Measurements from ENCODE around the gene CHST10. TPM values are rescaled to one million over a fixed set of nuclear protein-coding genes. Genes with fewer than 3 reads are reported as not detected.
A peak's percentile ranks its signal among the peaks of the same experiment; 100 is the strongest.

CHST10 gene
- polyA plus RNA-seq, 1 donor from 2014 or later = 11.1 TPM

DNA sequence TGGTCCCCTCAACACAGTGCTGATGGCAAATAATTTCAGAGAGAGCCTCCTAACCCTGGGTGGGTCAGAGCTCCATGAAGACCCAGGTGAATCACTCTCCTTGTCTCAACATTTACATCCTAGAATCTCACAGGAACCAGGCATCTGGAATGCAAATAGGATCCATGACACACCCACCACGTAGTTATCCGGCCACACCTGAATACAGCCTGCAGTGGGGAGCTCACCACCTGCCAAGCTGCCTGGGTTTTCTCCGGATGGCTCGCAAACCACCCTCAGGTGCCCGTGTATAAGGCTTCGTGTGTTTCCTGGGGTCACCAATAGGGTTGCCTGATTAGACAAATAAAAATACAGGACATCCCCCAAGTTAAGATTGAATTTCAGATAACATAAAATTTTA, 9.9 kb downstream of the CHST10 start:
- no peak overlapping the region for H3K27ac Mint-ChIP-seq
- H3K9me3 Mint-ChIP-seq = no peaks in the 10 kb centered on the region
- H3K36me3 Mint-ChIP-seq = peaks cover 5% of the 10 kb centered on the region
- no peaks in the 10 kb centered on the region for H3K4me1 Mint-ChIP-seq
- H3K4me3 Mint-ChIP-seq = no peak overlapping the region
- no peaks in the 10 kb centered on the region for H3K27me3 Mint-ChIP-seq

DNA sequence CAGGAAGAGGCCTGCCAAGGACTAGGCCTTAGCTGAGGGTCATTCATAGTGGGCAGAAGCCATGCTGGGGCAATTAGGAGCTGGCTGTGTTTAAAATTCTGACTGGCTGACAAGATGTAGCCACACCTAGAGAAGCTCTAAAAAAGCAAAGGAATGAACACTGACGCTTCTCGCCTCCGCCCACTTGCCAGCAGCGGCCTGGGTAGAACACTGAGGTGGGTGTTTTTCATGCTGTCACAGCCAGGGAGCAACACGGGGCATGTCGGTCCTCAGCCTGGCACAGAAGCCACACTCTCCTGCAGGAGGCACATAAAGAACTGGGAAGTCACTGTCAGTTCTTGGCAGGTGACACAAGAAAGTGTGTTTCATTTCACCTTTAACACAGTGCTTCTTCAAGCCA, 10.4 kb downstream of the CHST10 start:
- Mint-ChIP-seq H3K4me1 (no peaks in the 10 kb centered on the region), H3K27me3 (no peaks in the 10 kb centered on the region), H3K9me3 (no peaks in the 10 kb centered on the region), H3K36me3 (peaks cover 6% of the 10 kb centered on the region), H3K27ac (no peak overlapping the region), H3K4me3 (no peak overlapping the region)

DNA sequence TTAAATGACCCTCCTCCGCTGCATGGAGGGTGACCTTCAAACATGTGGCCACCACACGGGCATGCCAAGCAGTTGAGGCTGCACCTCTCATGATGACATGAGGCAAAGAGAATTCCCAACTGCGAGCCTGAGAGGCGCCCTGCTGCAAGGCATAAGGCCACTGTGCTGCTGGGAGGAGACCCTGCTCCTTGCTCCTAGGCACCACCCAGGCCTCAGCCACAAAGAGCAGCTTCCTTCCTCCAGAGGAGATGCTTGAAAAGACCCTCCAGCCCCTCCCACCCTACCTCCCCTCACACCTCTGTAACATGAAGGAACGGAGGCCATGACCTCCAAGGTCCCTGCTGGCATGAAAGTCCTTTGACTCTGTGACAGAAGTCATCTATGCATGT, 11.4 kb downstream of the CHST10 start:
- H3K27ac Mint-ChIP-seq = no peak overlapping the region

DNA sequence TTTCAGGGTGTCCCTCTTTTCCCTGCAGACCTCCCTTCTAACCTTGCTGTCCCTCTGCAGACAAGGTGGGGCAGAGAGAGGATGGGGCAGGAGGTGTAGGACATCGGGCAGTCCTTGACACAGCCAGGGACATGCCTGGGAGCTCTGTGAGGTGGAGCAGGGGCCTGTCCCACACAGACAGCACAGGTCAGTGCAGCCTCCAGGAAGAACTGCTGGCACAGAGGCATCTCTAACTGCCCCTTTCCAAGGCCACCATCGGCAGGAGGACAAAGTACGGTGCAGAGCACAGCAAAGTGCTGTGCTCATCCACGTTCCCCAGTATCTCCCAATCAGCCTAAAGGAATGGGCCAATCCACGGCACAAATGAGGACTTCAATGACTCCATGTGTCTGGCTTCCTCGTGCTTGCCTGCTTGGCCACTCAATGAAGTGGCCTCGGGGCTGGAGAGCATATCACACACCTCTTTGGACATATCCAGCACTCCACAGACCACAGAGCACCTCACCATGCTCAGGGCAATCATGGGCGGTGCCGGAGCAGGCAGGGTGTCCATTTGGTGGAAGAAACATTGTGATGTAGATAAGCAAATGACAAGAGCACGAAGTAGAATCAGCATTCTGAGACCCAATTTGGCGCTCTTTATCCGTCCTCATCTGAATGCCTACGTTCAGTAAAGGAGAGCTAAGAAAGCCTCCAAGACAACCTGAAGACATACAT, 11.9 kb downstream of the CHST10 start:
- peaks cover 9% of the 10 kb centered on the region for H3K36me3 Mint-ChIP-seq
- H3K4me3 Mint-ChIP-seq = no peak overlapping the region
- H3K27me3 Mint-ChIP-seq = no peaks in the 10 kb centered on the region
- no peak overlapping the region for H3K27ac Mint-ChIP-seq
- H3K4me1 Mint-ChIP-seq = no peaks in the 10 kb centered on the region
- H3K9me3 Mint-ChIP-seq = no peaks in the 10 kb centered on the region

More for the DNA sequence above, 11.4 kb downstream of the CHST10 start:
- H3K4me3 Mint-ChIP-seq = no peak overlapping the region
- H3K36me3 Mint-ChIP-seq = peaks cover 7% of the 10 kb centered on the region
- H3K27me3 Mint-ChIP-seq = no peaks in the 10 kb centered on the region
- H3K9me3 Mint-ChIP-seq = no peaks in the 10 kb centered on the region
- H3K4me1 Mint-ChIP-seq = no peaks in the 10 kb centered on the region

DNA sequence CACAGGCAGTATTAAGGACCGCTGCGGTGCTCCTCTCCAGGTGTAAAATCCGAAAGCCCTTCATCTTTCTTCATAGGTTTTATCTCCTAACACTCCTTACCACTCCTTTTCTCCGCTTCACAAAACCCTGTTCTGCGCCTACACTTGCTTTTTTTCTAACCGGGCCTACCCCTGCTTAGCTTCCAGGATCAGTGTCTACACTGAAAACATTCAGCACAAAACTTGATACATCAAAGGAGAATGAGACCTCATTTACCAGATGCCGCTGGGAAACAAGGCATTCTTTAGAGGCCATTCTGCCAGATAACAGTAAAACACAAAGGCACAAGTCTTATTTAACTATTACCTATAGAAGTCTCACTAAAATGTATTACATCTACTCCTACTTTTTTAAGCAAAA, 13.1 kb downstream of the CHST10 start:
- no peak overlapping the region for H3K4me3 Mint-ChIP-seq
- peaks cover 9% of the 10 kb centered on the region for H3K36me3 Mint-ChIP-seq
- H3K27me3 Mint-ChIP-seq = no peaks in the 10 kb centered on the region
- H3K4me1 Mint-ChIP-seq = no peaks in the 10 kb centered on the region
- no peaks in the 10 kb centered on the region for H3K9me3 Mint-ChIP-seq
- no peak overlapping the region for H3K27ac Mint-ChIP-seq

DNA sequence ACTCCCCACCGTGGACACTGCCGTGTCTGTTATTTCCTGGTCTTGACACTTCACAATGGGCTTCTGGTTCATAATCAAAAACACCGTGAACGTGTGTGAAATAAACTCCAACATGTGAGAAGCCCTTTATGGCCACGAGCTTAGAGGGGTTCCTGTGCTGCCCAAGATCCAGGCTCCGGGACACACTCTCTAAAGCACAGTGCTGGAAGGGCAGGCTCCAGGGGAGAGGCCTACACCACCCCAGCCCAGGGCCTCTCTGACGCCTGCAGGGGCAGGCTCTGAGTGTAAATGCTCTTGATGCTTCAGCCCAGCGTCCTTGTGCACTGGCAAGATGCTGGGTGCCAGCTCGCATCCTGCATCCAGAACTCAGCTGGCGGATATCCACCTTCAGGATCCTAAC, 13.7 kb downstream of the CHST10 start:
- H3K36me3 Mint-ChIP-seq = peaks cover 9% of the 10 kb centered on the region
- H3K4me1 Mint-ChIP-seq = no peaks in the 10 kb centered on the region
- H3K27me3 Mint-ChIP-seq = no peaks in the 10 kb centered on the region

DNA sequence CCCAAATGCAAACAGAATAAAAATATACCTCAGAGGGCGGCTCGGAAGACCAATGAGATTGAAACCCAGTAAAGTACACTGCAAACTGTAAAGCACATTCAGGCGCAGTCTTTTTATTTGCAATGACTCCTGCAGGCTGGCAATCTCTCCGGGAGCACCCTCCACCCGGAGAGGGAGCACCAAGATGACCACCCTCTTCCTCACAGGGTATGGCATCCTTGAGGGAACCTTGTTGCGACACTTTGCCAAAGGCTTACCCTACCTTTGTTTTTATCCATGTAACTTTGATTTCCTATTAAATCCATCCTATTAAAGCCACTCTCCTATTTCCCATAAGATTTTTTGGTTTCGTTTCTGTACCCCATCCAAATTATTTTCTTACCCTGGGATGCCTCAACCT, 16.2 kb downstream of the CHST10 start:
- H3K27ac Mint-ChIP-seq = no peak overlapping the region
- peaks cover 10% of the 10 kb centered on the region for H3K36me3 Mint-ChIP-seq
- no peaks in the 10 kb centered on the region for H3K27me3 Mint-ChIP-seq
- no peaks in the 10 kb centered on the region for H3K9me3 Mint-ChIP-seq
- no peak overlapping the region for H3K4me3 Mint-ChIP-seq
- H3K4me1 Mint-ChIP-seq = peaks cover 0 to under 1% (median 0%) of the 10 kb centered on the region in 3 donors

More for the DNA sequence above, 13.7 kb downstream of the CHST10 start:
- no peak overlapping the region for H3K27ac Mint-ChIP-seq
- H3K9me3 Mint-ChIP-seq = no peaks in the 10 kb centered on the region
- no peak overlapping the region for H3K4me3 Mint-ChIP-seq

DNA sequence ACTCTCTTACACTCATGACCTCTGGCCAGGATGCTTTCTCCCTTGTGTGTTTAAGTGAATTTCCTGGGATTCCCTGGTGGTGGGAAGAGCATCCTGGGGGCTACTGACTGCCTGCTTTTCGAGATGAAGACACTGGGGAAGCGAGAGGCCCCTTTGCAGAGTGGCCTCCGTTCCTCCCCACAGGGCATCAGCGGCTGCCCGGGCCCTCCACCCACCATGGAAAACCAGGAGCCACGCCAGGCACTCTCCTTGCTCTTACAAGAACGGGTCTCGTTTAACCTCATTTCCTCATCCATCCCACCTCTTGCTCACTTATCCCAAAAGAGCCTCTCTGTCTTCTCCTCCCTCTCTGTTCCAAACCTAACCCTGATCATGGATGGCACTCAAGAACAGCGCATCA, 17.8 kb downstream of the CHST10 start:
- H3K9me3 Mint-ChIP-seq = no peaks in the 10 kb centered on the region
- H3K4me3 Mint-ChIP-seq = no peak overlapping the region
- peaks cover 2% of the 10 kb centered on the region for H3K27me3 Mint-ChIP-seq
- H3K36me3 Mint-ChIP-seq = peaks cover 10% of the 10 kb centered on the region
- H3K4me1 Mint-ChIP-seq = peaks cover 9 to 14% (median 12%) of the 10 kb centered on the region in 3 donors
- peak overlapping the region in 1 of 3 donors; percentile 75 for H3K27ac Mint-ChIP-seq

DNA sequence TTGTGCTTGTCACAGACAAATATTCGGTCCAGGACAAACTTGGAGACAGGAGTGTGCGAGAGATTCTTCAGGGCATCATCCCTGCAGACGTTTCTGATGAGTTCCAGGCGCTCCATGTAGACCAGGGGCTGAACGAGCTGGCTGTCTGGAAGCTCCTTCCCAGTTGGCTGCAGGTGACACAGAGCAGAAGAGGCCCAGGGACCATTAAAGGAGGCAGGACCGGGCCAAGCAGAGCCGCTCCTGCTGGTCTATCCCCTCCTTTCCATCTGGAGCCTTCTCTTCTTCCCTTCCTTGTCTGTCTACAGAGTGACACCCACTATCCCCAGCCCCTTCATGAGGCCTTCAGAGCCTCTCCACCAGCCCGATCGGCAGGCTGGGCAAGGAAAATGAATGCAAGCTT, 19.5 kb downstream of the CHST10 start:
- Mint-ChIP-seq H3K4me3 (no peak overlapping the region), H3K9me3 (no peaks in the 10 kb centered on the region), H3K4me1 (peaks cover 16 to 27% (median 16%) of the 10 kb centered on the region in 3 donors), H3K36me3 (peaks cover 8% of the 10 kb centered on the region), H3K27ac (no peak overlapping the region), H3K27me3 (peaks cover 2% of the 10 kb centered on the region)

DNA sequence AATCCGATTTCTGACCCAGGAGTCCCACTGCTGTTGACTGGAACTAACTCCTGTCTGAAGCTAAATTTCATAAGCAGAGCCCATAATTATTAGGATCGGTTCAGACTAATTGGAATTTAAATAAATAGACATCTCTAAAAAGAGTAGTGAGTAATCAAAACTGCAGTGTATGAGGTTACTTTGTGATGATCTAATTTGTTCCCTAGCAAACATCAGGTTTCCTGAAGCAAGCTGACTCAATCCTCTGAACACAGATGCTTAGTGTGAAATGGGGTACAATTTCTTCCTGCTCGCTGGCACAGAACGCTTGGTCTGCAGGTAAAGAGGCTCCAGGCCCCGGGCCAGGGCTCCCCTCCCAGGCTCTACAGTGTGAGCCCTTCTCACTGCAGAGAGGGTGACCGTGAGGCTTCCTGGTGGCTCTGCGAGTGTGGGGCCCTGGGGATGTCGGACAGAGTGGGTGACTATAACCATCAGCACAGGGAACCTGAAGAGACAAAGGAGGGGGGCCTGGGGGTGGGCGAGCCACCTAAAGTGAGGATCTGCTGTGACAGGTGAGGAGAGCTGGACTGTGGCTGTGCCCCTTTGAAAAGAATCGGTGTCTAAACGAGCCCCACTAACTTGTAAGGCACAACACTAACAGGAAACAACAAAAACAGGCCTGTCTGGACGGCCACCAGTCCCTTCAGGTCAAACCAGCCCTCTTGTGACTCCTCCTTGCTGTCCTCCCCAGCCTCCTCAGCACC, 20.2 kb downstream of the CHST10 start:
- Mint-ChIP-seq H3K9me3 (no peaks in the 10 kb centered on the region), H3K27ac (peak overlapping the region in 1 of 3 donors; percentile 62), H3K36me3 (peaks cover 8% of the 10 kb centered on the region), H3K27me3 (peaks cover 2% of the 10 kb centered on the region), H3K4me1 (peaks cover 16 to 27% (median 16%) of the 10 kb centered on the region in 3 donors), H3K4me3 (no peak overlapping the region)

DNA sequence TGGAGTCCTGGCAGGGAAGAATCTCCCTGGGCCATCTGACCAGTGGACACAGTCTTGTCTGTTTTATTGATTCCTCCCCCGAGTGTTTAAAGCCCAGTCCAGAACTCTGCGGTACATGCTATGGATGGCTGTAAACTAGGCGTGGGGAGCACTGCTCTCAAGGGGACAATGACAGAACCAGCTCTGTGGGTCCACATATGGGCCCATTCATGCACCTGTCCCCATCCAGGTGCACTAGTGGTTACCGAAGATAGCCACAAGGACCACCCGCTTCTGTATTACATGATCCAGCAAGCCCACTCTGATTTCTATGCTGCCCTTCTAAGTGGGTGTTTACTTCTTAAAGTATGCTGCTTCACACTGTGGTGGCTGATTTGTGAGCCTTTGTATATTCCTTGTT, 21.0 kb downstream of the CHST10 start:
- H3K27ac Mint-ChIP-seq = peak overlapping the region in 1 of 3 donors; percentile 99
- H3K9me3 Mint-ChIP-seq = no peaks in the 10 kb centered on the region
- H3K27me3 Mint-ChIP-seq = peaks cover 2% of the 10 kb centered on the region
- peaks cover 16 to 27% (median 16%) of the 10 kb centered on the region in 3 donors for H3K4me1 Mint-ChIP-seq
- peaks cover 5% of the 10 kb centered on the region for H3K36me3 Mint-ChIP-seq
- peak overlapping the region in 2 of 4 donors; percentile 15 to 68 for H3K4me3 Mint-ChIP-seq

DNA sequence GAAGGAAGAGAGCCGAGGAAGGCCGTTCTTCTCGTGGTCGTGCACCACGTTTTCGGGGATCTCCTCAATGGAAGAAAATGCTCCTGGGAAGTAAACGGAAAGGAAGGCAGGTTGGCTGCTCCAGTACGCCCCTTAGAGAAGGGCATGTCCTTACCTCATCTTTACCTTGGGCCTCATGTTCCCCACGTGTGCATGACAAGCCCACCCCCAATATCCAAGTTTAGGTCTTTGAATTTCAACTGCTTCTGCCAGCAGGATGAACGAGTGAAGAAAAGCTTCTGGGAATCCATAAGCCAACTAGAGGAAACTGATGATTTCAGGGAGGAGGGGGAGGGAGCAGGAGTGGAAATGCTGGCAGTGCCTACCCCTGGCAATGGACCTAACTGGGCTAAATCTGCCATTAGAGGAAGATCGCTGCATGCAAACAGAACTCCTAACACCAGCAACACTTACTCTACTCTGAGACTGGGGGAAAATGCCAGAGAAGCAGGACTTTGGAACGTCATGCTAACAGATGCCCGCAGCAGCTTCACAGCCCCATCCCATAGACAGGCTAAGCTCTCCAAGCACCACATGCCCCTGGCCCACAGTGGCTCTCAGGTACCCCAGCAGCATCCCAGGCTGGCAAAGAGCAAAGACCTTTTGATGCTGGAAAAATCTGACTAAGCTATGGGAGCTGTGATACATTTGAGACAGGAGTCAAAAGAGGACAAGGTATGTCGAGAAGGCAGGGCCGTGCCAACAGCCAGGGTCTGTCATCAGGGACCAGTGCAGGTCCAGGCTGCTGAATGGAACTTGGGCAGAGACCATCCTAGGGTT, 21.7 kb downstream of the CHST10 start:
- Mint-ChIP-seq H3K27me3 (peaks cover 2% of the 10 kb centered on the region), H3K27ac (peak overlapping the region; percentile 89 to 99 (median 98)), H3K4me3 (peak overlapping the region; percentile 75 to 90 (median 88)), H3K4me1 (peaks cover 16 to 27% (median 16%) of the 10 kb centered on the region in 3 donors), H3K9me3 (no peaks in the 10 kb centered on the region), H3K36me3 (peaks cover 3% of the 10 kb centered on the region)

DNA sequence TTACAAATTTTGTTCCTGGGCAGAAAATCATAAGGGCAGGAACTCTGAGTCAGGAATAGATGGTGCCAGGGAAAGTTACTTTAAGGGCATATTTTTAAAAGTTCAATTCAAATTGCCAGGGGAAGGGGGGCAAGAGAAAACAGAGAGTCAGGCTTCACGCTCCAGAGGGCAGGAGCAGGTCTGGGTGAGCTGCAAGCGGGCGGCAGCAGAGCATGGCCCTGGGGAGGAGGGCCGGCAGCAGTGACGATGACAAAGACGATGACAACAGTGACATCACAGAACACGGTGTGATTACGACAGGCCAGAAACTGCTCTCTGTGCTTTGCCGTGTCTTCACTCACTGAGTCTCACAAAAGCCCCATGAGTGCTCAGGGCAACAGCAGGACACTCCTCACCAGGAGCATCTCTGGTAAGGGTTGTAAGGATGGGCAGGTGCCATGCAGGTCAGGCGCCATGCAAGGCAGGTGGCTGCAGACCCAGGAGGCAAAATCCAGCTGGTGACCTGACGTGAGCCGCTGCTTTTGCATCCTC, 23.3 kb downstream of the CHST10 start:
- Mint-ChIP-seq H3K36me3 (peaks cover 3% of the 10 kb centered on the region), H3K4me1 (peaks cover 16 to 27% (median 16%) of the 10 kb centered on the region in 3 donors), H3K4me3 (peak overlapping the region; percentile 75 to 90 (median 88)), H3K9me3 (no peaks in the 10 kb centered on the region), H3K27ac (peak overlapping the region; percentile 89 to 99 (median 98)), H3K27me3 (peaks cover 2% of the 10 kb centered on the region)

DNA sequence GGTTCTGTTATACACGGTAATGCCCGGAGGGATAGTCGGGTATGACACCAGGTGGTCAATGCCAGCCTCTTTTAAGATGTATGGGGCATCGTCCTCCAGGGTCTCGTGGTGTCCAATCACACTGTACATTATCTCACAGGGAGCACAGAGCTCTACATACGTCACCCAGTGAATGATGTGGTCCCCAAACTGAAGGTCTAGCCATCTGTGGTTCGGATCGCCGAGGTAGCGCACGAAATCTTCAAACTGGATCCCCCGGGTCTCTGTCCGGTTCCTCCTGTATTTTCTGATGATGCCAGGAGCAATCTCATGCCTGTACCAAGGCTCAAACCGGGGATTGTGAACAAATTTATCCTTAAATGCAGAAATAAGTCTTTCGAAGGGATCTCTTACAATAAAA, 24.1 kb downstream of the CHST10 start:
- H3K27me3 Mint-ChIP-seq = peaks cover 2% of the 10 kb centered on the region
- H3K36me3 Mint-ChIP-seq = peaks cover 3% of the 10 kb centered on the region
- H3K4me1 Mint-ChIP-seq = peaks cover 16 to 27% (median 19%) of the 10 kb centered on the region in 3 donors
- no peaks in the 10 kb centered on the region for H3K9me3 Mint-ChIP-seq
- H3K27ac Mint-ChIP-seq = peak overlapping the region; percentile 33 to 63 (median 62)
- H3K4me3 Mint-ChIP-seq = peak overlapping the region in 2 of 4 donors; percentile 85 to 90

DNA sequence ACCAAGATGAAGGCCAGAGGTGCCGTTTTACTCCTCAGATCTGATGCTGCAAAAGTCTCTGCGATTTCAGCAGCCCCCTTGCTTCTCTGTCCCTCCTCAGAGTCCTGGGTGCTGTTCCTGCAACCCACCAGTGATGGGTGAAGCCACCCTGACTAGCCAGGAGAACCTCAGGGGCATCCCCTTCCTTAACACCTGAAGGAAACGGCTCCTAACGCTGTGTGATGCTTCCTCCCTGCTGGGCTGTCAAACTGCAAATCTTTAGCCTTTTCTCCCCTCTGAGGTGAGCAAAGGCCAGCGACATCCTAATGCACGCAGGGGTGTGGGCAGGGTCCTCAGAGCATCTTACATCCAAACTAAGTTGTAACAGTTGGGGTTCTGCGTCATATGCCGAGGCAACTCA, 24.8 kb downstream of the CHST10 start:
- Mint-ChIP-seq H3K27ac (peak overlapping the region in 1 of 3 donors; percentile 62), H3K36me3 (peaks cover 1% of the 10 kb centered on the region), H3K27me3 (peaks cover 2% of the 10 kb centered on the region), H3K9me3 (no peaks in the 10 kb centered on the region), H3K4me3 (no peak overlapping the region), H3K4me1 (peaks cover 16 to 27% (median 19%) of the 10 kb centered on the region in 3 donors)
